SK-N-SH (cell line): ENCODE measurements around the gene TMEM38A. TPM values are rescaled to one million over a fixed set of nuclear protein-coding genes. Genes with fewer than 3 reads are reported as not detected.
"Not testable (repeated sequence)": the region's sequence is repeated elsewhere in the genome, so short reads cannot be mapped to it uniquely, and the experiment has no call there.

Source experiments
- CTCF ChIA-PET: fragments of 300-600, 350-600 bp; formaldehyde crosslinking; extraction: SDS; loops from one replicate; lab custom pipeline; 2021; lab: Yijun Ruan, JAX
- POLR2A ChIA-PET: fragments of 350-600 bp; sonication (Branson Sonifier 250); formaldehyde crosslinking; extraction: SDS; loops from one replicate; lab custom pipeline; 2020; ENCODE audit warnings: antibody characterized with exemption, inconsistent platforms; lab: Yijun Ruan, JAX
- DNase-seq: peaks from one replicate; pipeline ENCODE4 v3.0.0; 2012
- H2AFZ ChIP-seq: fragments of 200-600 bp; sonication (generic); 2 replicates; pipeline ENCODE4 v1.8.1; 2016; ENCODE audit warnings: antibody characterized with exemption, mild to moderate bottlenecking, low read depth
- H3F3A ChIP-seq: fragments of 200-600 bp; sonication (generic); replicated peaks from 2 replicates; pipeline ENCODE3; 2016; ENCODE audit warnings: antibody characterized with exemption, mild to moderate bottlenecking; ENCODE audit not compliant: insufficient read depth
- H3K27ac ChIP-seq, 2 experiments: fragments of 200-500 bp in 1 of 2; fragments of 200-600 bp in 1 of 2; sonication (Bioruptor generic) in 1 of 2; sonication (generic), shearing (Covaris generic) in 1 of 2; 2 replicates each; pipeline versions ENCODE4 v1.5.1 to v1.6.1; 2014 to 2016; ENCODE audit warnings: low read depth in 2 of 2, inconsistent platforms in 1 of 2, low read length in 1 of 2, mild to moderate bottlenecking in 1 of 2, mixed read lengths in 1 of 2
- H3K27me3 ChIP-seq: fragments of 200-600 bp; sonication (generic), shearing (Covaris generic); 2 replicates; pipeline ENCODE4 v1.6.1; 2016; ENCODE audit warnings: mixed run types; ENCODE audit not compliant: insufficient read depth
- H3K36me3 ChIP-seq, 2 experiments: fragments of 200-500 bp in 1 of 2; fragments of 200-600 bp in 1 of 2; sonication (Bioruptor generic) in 1 of 2; sonication (generic) in 1 of 2; replicated peaks in 1 of 2; 2 replicates each; pipeline versions ENCODE3 to v1.5.1; 2014 to 2016; ENCODE audit warnings: low read length in 1 of 2, mild to moderate bottlenecking in 1 of 2; ENCODE audit not compliant: insufficient read depth in 2 of 2, control insufficient read depth in 1 of 2
- H3K4me1 ChIP-seq, 2 experiments: fragments of 200-500 bp in 1 of 2; fragments of 200-600 bp in 1 of 2; sonication (Bioruptor generic) in 1 of 2; sonication (generic), shearing (Covaris generic) in 1 of 2; 2 replicates each; pipeline versions ENCODE4 v1.5.1 to v1.6.1; 2014 to 2016; ENCODE audit warnings: low read depth in 1 of 2, low read length in 1 of 2, mixed run types in 1 of 2; ENCODE audit not compliant: insufficient read depth in 2 of 2, control insufficient read depth in 1 of 2
- H3K4me2 ChIP-seq: fragments of 200-600 bp; sonication (generic), shearing (Covaris generic); 2 replicates; pipeline ENCODE4 v1.6.1; 2017; ENCODE audit warnings: mixed run types
- H3K4me3 ChIP-seq, 2 experiments: fragments of 200-500 bp in 1 of 2; fragments of 200-600 bp in 1 of 2; sonication (Bioruptor generic) in 1 of 2; sonication (generic), shearing (Covaris generic) in 1 of 2; 2 replicates each; pipeline versions ENCODE4 v1.5.1 to v1.8.1; 2014 to 2016; ENCODE audit warnings: low read depth in 2 of 2, inconsistent platforms in 1 of 2, low read length in 1 of 2, mild to moderate bottlenecking in 1 of 2, mixed read lengths in 1 of 2, moderate library complexity in 1 of 2
- H3K79me2 ChIP-seq: fragments of 200-600 bp; sonication (generic); 2 replicates; pipeline ENCODE4 v1.8.1; 2017; ENCODE audit warnings: mild to moderate bottlenecking; ENCODE audit not compliant: insufficient read depth
- H3K9ac ChIP-seq: fragments of 200-600 bp; sonication (generic); 2 replicates; pipeline ENCODE4 v1.6.1; 2017; ENCODE audit warnings: mixed run types
- H3K9me2 ChIP-seq: fragments of 200-600 bp; sonication (generic); 2 replicates; pipeline ENCODE4 v1.6.1; 2017; ENCODE audit warnings: mixed run types
- H3K9me3 ChIP-seq: fragments of 200-600 bp; sonication (generic); 2 replicates; pipeline ENCODE4 v1.6.1; 2017; ENCODE audit warnings: mixed run types, mild to moderate bottlenecking, moderate library complexity
- H4K20me1 ChIP-seq: fragments of 200-600 bp; sonication (generic); 2 replicates; pipeline ENCODE4 v1.6.1; 2017; ENCODE audit warnings: mild to moderate bottlenecking, mixed run types; ENCODE audit not compliant: insufficient read depth
- CHD2 ChIP-seq: fragments of 150-350 bp; IDR thresholded peaks from 2 replicates; pipeline ENCODE4 v1.6.1; 2018; ENCODE audit warnings: low read length; ENCODE audit not compliant: partially characterized antibody
- ELF1 ChIP-seq: IDR thresholded peaks from 2 replicates; pipeline ENCODE4 v1.4.0; 2012
- EP300 ChIP-seq, 2 experiments: IDR thresholded peaks; 2 replicates each; pipeline versions ENCODE4 v1.4.0 to v1.6.1; 2012; ENCODE audit warnings: borderline replicate concordance in 1 of 2, low read depth in 1 of 2, low read length in 1 of 2
- FOSL2 ChIP-seq: IDR thresholded peaks from 2 replicates; pipeline ENCODE4 v1.4.0; 2012; ENCODE audit warnings: low read depth, mild to moderate bottlenecking, moderate library complexity, borderline replicate concordance
- FOXJ3 ChIP-seq: sonication (generic); formaldehyde crosslinking; IDR thresholded peaks from 2 replicates; pipeline ENCODE4 v1.5.1; 2020; ENCODE audit warnings: mild to moderate bottlenecking, missing genetic modification reagents
- GABPA ChIP-seq: IDR thresholded peaks from 2 replicates; pipeline ENCODE4 v1.4.0; 2012; ENCODE audit warnings: low read depth, mild to moderate bottlenecking
- GATA2 ChIP-seq: sonication (generic); formaldehyde crosslinking; IDR thresholded peaks from 2 replicates; pipeline ENCODE4 v1.5.0; 2020; ENCODE audit warnings: mild to moderate bottlenecking, missing genetic modification reagents
- IRF3 ChIP-seq: fragments of 150-350 bp; IDR thresholded peaks from 2 replicates; pipeline ENCODE4 v1.6.1; 2016; ENCODE audit warnings: mild to moderate bottlenecking, low read depth, low read length
- NRF1 ChIP-seq: IDR thresholded peaks from 2 replicates; pipeline ENCODE4 v1.6.1; 2012; ENCODE audit warnings: low read depth, mild to moderate bottlenecking, low read length
- POLR2AphosphoS5 ChIP-seq: IDR thresholded peaks from 2 replicates; pipeline ENCODE4 v1.6.1; 2012; ENCODE audit warnings: low read depth, low read length
- RAD21 ChIP-seq: IDR thresholded peaks from 2 replicates; pipeline ENCODE4 v1.6.1; 2012; ENCODE audit warnings: mild to moderate bottlenecking, low read length
- RCOR1 ChIP-seq: fragments of 150-350 bp; IDR thresholded peaks from 2 replicates; pipeline ENCODE4 v1.6.1; 2017; ENCODE audit warnings: antibody characterized with exemption, low read length
- RFX5 ChIP-seq: IDR thresholded peaks from 2 replicates; pipeline ENCODE4 v1.6.1; 2012; ENCODE audit warnings: mild to moderate bottlenecking, improper control_type of control experiment, low read length
- SMC3 ChIP-seq: IDR thresholded peaks from 2 replicates; pipeline ENCODE4 v1.6.1; 2012; ENCODE audit warnings: low read depth, low read length, improper control_type of control experiment
- TAF1 ChIP-seq: IDR thresholded peaks from 2 replicates; pipeline ENCODE4 v1.6.1; 2012; ENCODE audit warnings: low read depth, mild to moderate bottlenecking, low read length, moderate library complexity, borderline replicate concordance
- TEAD4 ChIP-seq: IDR thresholded peaks from 2 replicates; pipeline ENCODE4 v1.4.0; 2012; ENCODE audit warnings: mild to moderate bottlenecking, borderline replicate concordance; ENCODE audit not compliant: insufficient read depth
- WGBS: methylation state at CpG from one replicate; pipeline ENCODE4 v1.1.6; 2017; ENCODE audit warnings: low lambda C conversion rate; 5-methylcytosine and 5-hydroxymethylcytosine counted together
- polyA plus RNA-seq, 3 experiments: library from polyadenylated mRNA; depleted of rRNA; stranded (reverse); fragments of >200 nt; gene quantifications; 2 replicates each; pipeline ENCODE4 v1.2.3, GENCODE V29; 2012
- TF ChIP-seq, protein P1 (sequence below): IDR thresholded peaks from 2 replicates; pipeline ENCODE4 v1.4.0; 2012; ENCODE audit warnings: low read depth, borderline replicate concordance

The TMEM38A gene
- polyA plus RNA-seq, 1 of the 3 experiments (the other 2 are of a cell fraction) = 3.3 TPM

DNA sequence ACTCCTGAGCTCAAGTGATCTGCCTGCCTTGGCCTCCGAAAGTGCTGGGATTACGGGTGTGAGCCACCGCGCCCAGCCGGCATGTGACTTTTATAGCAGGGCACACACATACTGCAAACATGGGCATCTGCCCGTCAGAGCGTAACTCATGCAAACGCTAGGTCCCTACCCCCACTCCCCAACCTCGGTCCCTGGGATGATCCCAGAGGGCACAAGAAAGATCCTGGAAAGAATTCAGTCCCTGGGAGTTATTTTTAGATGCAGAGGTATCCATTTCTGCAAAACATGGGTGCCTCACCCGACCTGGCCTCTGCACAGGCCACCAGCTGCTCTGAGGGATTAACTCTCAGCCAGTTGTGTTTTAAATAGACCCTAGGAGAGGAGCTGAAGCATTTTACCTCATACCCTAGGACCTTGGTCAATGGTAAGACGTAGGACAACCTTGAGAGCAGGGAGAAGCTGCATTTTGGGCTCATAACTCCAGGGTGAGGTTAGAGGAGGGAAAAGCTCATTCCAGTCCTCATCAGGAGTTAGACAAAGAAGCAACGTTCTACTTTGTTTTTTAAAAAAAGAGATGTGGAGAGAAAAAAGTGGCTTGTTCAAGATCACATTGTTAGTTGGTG, 10.8 kb downstream of the TMEM38A start:
- no peaks in the 10 kb centered on the region for H3K4me1 ChIP-seq
- H3F3A ChIP-seq = no peaks in the 10 kb centered on the region
- no peaks in the 10 kb centered on the region for H3K9me3 ChIP-seq
- ChIA-PET POLR2A (no interaction called here), CTCF (no interaction called here)
- H3K9ac ChIP-seq = no peak overlapping the region
- H2AFZ ChIP-seq = no peak overlapping the region
- no peaks in the 10 kb centered on the region for H3K9me2 ChIP-seq
- WGBS = 85% methylated on average over 12 of the region's 12 CpGs
- H3K36me3 ChIP-seq = no peaks in the 10 kb centered on the region
- no peak overlapping the region for H3K27ac ChIP-seq
- no peak overlapping the region for H3K4me2 ChIP-seq
- no peak for DNase-seq
- no peaks in the 10 kb centered on the region for H4K20me1 ChIP-seq
- H3K4me3 ChIP-seq = no peak overlapping the region
- TF ChIP-seq RAD21 (no peak), FOSL2 (no peak), GABPA (no peak), TEAD4 (no peak), TAF1 (no peak)
- TF ChIP-seq, all 33 proteins: peak for 0
- Histone ChIP-seq H3K27me3 (no peaks in the 10 kb centered on the region), H3K79me2 (no peaks in the 10 kb centered on the region)

GRCh38 chr19:16673231-16673630, 12.3 kb downstream of the TMEM38A start:
- Histone ChIP-seq H3K9me3 (no peaks in the 10 kb centered on the region), H3K4me1 (no peaks in the 10 kb centered on the region), H3K27ac (no peak overlapping the region), H3K4me2 (no peak overlapping the region), H2AFZ (no peak overlapping the region), H4K20me1 (no peaks in the 10 kb centered on the region), H3K36me3 (no peaks in the 10 kb centered on the region), H3K9me2 (no peaks in the 10 kb centered on the region), H3F3A (no peaks in the 10 kb centered on the region), H3K4me3 (no peak overlapping the region), H3K79me2 (no peaks in the 10 kb centered on the region), H3K27me3 (no peaks in the 10 kb centered on the region), H3K9ac (no peak overlapping the region)
- 78% methylated on average over 3 of the region's 3 CpGs for WGBS
- POLR2A ChIA-PET = no interaction called here
- CTCF ChIA-PET = interaction anchor here (0.9 to 1.3 kb wide), 2 partner anchors 9 to 41 kb away, joined by 3 read pairs; no protein-coding TSS in a partner anchor
- DNase-seq = no peak
- TF ChIP-seq NRF1 (no peak), RCOR1 (no peak), POLR2AphosphoS5 (no peak), TEAD4 (no peak), TAF1 (no peak), GATA2 (CRISPR knock-in tag) (no peak), FOXJ3 (no peak), CHD2 (no peak), SMC3 (no peak), EP300 (IDR thresholded peaks at IDR 0.05; ENCODE audit: borderline replicate concordance in 1 of 2, low read depth in 1 of 2, low read length in 1 of 2) (no peak), ELF1 (no peak), RFX5 (no peak), IRF3 (no peak)
- TF ChIP-seq, protein P1, sequence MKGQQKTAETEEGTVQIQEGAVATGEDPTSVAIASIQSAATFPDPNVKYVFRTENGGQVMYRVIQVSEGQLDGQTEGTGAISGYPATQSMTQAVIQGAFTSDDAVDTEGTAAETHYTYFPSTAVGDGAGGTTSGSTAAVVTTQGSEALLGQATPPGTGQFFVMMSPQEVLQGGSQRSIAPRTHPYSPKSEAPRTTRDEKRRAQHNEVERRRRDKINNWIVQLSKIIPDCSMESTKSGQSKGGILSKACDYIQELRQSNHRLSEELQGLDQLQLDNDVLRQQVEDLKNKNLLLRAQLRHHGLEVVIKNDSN = no peak
- TF ChIP-seq, all 33 proteins: peak for 0

GRCh38 chr19:16673839-16674238, 12.9 kb downstream of the TMEM38A start:
- 79% methylated on average over 4 of the region's 4 CpGs for WGBS
- ChIA-PET CTCF (interaction anchor here (0.9 to 1.3 kb wide), 2 partner anchors 8 to 41 kb away, joined by 3 read pairs; no protein-coding TSS in a partner anchor), POLR2A (interaction anchor here (0.6 kb wide), 1 partner anchor 186 kb away, joined by 4 read pairs; no protein-coding TSS in a partner anchor)

More at GRCh38 chr19:16673839-16674238, 12.9 kb downstream of the TMEM38A start:
- not testable (repeated sequence) for H4K20me1 ChIP-seq, H3K27ac ChIP-seq, H3K36me3 ChIP-seq, H3K4me3 ChIP-seq, H3K4me2 ChIP-seq, H3K9ac ChIP-seq, H2AFZ ChIP-seq, H3K79me2 ChIP-seq, H3K9me2 ChIP-seq, H3F3A ChIP-seq, DNase-seq, H3K4me1 ChIP-seq, H3K27me3 ChIP-seq, H3K9me3 ChIP-seq
